Left kidney (tissue), 8 donors: ENCODE data around the gene ZNF787. TPM values are rescaled to one million over a fixed set of nuclear protein-coding genes. Genes with fewer than 3 reads are reported as not detected.
"Not testable (repeated sequence)": the region's sequence is repeated elsewhere in the genome, so short reads cannot be mapped to it uniquely, and the experiment has no call there.

ENCODE experiments used
- DNase-seq: peaks from one replicate; pipeline ENCODE4 v3.0.0-alpha.2; 2013
- long read RNA-seq, 8 donors: transcript quantifications; one replicate each; lab custom pipeline, GENCODE V29; 2026
- polyA plus RNA-seq: library from polyadenylated mRNA; unstranded; fragments of 120-200 nt; gene quantifications from one replicate; pipeline ENCODE4 v1.2.1, GENCODE V29; 2013; ENCODE audit not compliant: insufficient read length

The ZNF787 gene
- polyA plus RNA-seq = 10.2 TPM
- long read RNA-seq, donor 1, transcript ZNF787-203 (3 exons, 1,925 nt) = major isoform, 9 of 130 reads
- long read RNA-seq, donor 1, partial matches to known transcripts = 100 of 130 reads
- long read RNA-seq, donor 1, other reads (novel, unspliced or antisense) = 21 of 130 reads
- long read RNA-seq, donor 2, transcript ZNF787-203 (3 exons, 1,925 nt) = major isoform, 9 of 11 reads
- long read RNA-seq, donor 2, partial matches to known transcripts = 0 of 11 reads
- long read RNA-seq, donor 2, other reads (novel, unspliced or antisense) = 0 of 11 reads
- long read RNA-seq, donor 3, transcript ZNF787-203 (3 exons, 1,925 nt) = major isoform, 12 of 12 reads
- long read RNA-seq, donor 3, partial matches to known transcripts = 0 of 12 reads
- long read RNA-seq, donor 3, other reads (novel, unspliced or antisense) = 0 of 12 reads
- long read RNA-seq, donor 4 = 0 reads
- long read RNA-seq, donor 5, transcript ZNF787-203 (3 exons, 1,925 nt) = major isoform, 22 of 23 reads
- long read RNA-seq, donor 5, partial matches to known transcripts = 0 of 23 reads
- long read RNA-seq, donor 5, other reads (novel, unspliced or antisense) = 0 of 23 reads
- long read RNA-seq, donor 6, transcript ZNF787-203 (3 exons, 1,925 nt) = major isoform, 17 of 19 reads
- long read RNA-seq, donor 6, partial matches to known transcripts = 0 of 19 reads
- long read RNA-seq, donor 6, other reads (novel, unspliced or antisense) = 0 of 19 reads
- long read RNA-seq, donor 7, transcript ZNF787-203 (3 exons, 1,925 nt) = major isoform, 15 of 16 reads
- long read RNA-seq, donor 7, partial matches to known transcripts = 0 of 16 reads
- long read RNA-seq, donor 7, other reads (novel, unspliced or antisense) = 0 of 16 reads
- long read RNA-seq, donor 8, partial matches to known transcripts = 0 of 3 reads
- long read RNA-seq, donor 8, other reads (novel, unspliced or antisense) = 0 of 3 reads

DNA sequence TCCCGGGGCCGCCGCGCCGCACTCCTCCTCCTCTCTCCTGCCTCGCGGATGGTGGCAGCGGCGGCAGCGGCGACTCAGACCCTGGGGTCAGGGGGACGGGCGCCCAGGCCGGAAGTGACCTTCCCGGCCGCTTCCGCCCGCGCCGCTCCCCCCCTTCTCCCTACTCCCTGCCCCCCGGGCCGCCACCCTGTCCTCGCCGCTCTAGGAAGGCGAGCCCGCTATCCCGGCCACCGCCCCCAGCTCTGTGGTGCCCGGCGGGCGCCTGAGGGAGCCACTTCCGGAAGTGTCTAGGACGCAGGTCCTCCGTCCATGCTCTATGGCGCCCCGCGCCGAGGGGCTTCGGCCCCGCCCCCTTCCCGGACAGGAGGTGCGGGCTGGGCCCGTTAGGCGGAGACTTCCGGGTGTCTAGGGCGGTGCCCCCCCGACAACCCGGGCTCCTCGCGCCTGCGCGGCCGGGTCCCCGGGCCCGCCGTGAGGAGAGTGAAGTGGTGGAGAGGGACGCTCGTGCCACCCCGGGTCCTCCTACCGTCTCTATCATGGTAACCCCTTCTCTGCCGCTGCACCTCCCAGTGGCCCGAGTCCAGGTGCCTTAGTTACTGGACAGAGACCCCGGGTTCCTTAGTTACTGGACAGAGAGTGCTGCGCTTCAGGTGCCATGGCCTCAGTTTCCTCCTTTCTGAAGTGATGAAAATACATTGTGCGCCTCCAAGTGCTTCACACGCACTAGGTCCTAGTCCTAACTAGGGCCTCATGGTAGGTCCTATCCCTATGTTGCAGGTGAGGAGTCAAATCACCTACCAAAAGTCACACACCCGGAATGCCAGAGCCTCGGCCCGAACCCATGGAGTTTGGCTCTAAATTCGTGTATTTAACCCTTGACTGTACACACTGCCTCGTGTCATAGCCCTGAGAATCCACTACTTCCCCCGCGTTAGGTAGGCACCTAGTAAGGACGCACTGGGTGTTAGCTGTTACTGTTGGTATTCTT lies at the start of gene ZNF787:
Gene ZNF787, minus strand, starts transcription at position 116 of the 988 bp plus-strand sequence. CDS start 18,078 bp downstream, outside the sequence.
- peak; percentile 97 for DNase-seq

- no peak for DNase-seq
Measured at GRCh38 chr19:56170261-56170660, 49.2 kb upstream of the ZNF787 start.

DNA sequence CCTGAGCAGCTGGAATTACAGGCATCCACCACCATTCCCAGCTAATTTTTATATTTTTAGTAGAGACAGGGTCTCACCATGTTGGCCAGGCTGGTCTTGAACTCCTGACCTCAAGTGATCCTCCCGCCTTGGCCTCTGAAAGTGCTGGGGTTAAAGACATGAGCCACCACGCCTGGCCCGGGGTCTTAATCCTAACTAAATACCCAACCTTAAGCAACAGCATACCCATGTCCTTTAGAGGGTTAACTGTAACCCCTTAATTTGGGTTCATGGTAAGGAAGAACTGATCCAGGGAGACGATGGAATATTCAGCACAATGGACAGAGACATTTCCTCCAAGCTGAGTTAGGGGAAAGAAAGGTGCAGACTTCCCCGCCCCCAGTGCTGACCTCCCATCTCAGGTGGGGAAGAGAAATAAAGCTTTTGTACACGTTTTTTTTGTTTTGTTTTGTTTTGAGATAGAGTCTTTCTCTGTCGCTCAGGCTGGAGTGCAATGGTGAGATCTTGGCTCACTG lies 46.0 kb upstream of the ZNF787 start:
- DNase-seq = no peak

GRCh38 chr19:56163097-56163496 lies 42.0 kb upstream of the ZNF787 start:
- no peak for DNase-seq

GRCh38 chr19:56162258-56162657 lies 41.2 kb upstream of the ZNF787 start:
- no peak for DNase-seq

- no peak for DNase-seq
Measured at GRCh38 chr19:56161534-56161933, 40.4 kb upstream of the ZNF787 start.

- DNase-seq = no peak
Measured at GRCh38 chr19:56159622-56160271, 38.7 kb upstream of the ZNF787 start.

DNA sequence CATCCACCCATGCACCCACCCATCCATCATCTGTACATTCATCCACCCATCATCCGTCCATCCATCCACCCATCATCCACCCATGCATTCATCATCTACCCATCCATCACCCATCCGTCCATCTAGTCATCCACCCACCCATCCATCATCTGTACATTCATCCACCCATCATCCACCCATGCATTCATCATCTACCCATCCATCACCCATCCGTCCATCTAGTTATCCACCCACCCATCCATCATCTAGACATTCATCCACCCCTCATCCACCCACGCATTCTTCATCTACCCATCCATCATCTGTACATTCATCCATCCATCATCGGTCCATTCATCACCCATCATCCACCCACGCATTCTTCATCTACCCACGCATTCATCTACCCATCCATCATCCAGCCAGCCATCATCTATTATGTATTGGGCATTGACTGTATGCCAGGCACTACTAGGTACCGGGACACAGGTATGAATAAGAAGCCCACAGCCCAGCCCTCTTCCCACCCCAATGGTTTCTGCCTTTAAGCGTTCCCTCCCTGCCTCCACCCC lies 38.0 kb upstream of the ZNF787 start:
- no peak for DNase-seq

DNA sequence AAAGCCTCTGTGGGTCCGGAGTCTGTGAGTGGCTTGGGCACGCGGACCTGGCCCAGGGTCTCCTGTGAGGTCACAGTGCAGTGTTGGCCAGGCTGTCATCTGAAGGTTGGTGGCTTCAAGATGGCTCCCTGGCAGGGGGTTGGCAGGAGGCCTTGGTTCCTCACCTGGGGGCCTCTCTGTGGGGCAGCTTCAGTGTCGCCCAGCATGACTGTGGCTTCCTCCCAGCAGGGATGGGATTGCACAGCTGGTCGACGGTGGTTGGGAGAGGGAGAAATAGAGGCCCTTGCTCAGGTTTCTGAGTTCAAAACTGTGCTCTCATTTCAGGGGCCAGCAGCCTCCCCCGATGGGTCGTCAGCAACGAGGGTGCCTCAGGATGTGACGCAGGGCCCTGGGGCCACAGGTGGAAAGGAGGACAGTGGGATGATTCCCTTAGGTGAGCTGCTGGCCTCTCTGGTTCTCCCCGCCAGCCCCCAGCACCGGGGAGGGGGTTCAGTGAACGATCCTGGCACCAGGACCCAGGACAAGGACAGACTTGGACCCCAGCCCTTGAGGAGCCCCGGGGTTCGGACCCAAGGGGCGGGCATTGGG lies 37.2 kb upstream of the ZNF787 start:
- DNase-seq = no peak

DNA sequence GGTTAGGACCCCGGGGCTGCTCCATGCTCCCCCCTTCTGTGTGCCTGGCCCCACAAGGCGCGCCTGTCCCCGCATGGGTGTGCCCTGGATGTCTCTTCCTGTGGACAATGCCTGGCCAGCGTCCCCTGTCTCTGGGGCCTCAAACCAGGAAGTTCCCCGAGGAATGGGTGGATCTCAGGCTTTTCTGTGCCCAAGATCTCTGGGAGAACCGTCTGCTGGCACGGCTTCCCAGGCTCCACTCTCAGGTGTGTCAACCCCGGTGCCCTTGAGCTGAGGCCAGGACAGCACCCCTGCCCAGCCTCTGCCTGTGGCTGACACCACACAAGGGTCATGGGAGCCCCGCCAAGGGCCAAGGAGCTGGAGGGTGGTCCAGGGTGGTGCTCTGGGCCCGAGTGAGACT lies 35.7 kb upstream of the ZNF787 start:
- DNase-seq = no peak

DNA sequence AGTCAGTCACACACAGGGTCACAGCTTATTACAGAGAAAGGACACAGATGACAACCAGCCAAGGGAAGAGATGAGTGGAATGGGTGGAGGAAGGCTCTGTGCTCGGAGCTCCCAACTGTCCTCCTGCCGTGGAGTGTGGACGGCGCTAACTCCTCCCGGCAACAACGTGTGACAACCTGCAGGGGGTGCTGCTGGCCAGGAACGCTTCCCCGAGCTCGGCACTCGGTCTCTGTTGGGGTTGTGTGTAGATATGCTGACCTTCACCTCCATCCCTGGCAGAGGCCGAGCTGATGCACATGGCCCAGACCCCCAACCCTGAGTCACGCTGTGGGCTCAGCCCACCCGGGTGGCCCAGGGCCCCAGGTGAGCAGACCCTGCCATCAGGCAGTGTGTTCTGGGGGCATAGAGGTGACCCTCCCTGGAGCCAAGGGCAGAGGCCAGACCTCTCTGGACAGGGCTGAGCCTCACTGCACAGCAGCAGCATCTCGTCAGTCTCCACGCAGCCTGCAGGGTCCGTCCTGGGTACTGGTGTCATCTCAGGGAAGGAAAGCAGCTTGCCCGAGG lies 34.1 kb upstream of the ZNF787 start:
- no peak for DNase-seq

DNA sequence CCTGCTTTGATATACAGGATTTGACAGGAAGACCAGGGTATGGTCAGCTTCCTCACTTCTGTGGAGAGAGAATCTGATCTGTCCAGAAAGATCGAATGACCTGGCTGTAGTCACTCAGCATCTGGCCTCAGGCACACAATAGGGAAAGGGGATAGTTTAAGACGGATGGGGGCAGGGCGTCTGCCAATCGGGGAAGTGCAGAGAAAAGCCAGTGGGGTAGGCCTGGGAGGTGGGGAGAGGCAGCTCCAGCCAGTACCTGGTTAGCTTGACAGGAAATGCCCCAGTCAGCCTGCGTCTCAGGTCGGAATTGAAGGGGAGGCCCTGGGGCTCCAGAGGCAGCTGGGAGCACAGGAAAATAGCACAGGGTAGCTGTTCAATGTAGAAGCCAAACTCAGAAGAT lies 32.4 kb upstream of the ZNF787 start:
- DNase-seq = no peak

- DNase-seq = no peak
Measured at GRCh38 chr19:56152644-56153043, 31.5 kb upstream of the ZNF787 start.

DNA sequence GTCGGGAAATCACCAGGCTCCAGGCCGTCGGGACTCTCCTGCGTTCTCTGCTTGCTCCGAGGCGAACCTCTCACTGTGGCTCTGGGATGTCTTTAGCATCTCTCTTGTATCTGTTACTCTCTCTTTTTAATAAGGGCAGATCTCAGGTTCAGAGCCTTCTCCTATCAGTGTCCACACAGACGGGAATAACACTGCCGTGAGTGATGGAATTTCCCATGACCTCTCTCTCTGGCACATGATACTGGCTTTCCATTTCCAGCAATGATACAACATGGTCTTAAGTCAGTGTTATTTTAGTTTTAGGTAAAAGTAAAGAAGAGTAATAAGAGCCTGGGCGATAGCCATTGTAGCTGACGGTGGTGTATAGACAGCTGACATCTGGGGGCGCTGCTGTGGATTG lies 29.3 kb upstream of the ZNF787 start:
- DNase-seq = no peak

DNA sequence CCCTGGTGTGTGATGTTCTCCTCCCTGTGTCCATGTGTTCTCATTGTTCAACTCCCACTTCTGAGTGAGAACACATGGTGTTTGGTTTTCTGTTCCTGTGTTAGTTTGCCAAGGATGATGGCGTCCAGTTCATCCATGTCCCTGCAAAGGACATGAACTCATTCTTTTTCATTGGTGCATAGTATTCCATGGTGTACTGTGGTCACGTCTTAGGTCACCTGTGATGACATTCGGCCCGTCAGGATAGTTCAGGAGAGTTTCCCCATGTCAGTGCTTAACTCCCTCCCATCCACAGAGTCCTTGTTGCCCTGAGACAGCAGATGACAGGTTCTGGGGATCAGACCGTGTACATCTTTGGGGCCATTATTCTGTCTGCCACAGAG lies 28.6 kb upstream of the ZNF787 start:
- DNase-seq = no peak

- DNase-seq = not testable (repeated sequence)
Measured at GRCh38 chr19:56148955-56149655, 28.0 kb upstream of the ZNF787 start.

- no peak for DNase-seq
Measured at GRCh38 chr19:56148096-56148495, 27.0 kb upstream of the ZNF787 start.

DNA sequence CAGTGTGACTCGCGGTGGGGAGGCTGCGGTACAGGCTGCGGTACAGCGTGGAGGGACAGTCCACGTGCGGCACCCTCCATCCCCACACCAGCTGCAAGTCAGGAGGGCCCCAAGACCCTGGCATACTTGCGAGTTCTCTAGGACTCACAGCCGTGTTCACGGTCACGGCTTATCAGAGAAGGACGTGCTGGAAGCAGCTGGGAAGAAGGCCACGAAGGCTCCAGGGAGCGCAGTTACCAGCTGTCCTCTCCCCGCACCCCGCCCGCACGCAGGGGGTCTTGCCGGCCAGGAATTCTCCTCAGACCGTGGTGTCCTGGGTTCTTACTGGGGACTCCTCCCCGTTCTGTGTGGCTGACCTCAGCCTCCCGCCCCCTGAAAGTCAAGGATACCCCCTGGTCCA lies 26.2 kb upstream of the ZNF787 start:
- DNase-seq = no peak

GRCh38 chr19:56146904-56147303 lies 25.8 kb upstream of the ZNF787 start:
- no peak for DNase-seq
